ENCODE results near the gene SYT1.
"Not testable (repeated sequence)": the region's sequence is repeated elsewhere in the genome, so short reads cannot be mapped to it uniquely, and the experiment has no call there.

Gene SYT1

GRCh38 chr12:79000501-79000900 lies 135.9 kb downstream of the SYT1 start:
- H3K4me3 ChIP-seq (ENCODE audit: low read length) = no peak overlapping the region
- H3K27me3 ChIP-seq (ENCODE audit: control insufficient read depth, insufficient read depth, low read length) = no peaks in the 10 kb centered on the region
- no peak overlapping the region for H3K9ac ChIP-seq (ENCODE audit: low read length)
- no peaks in the 10 kb centered on the region for H3K36me3 ChIP-seq (ENCODE audit: control insufficient read depth, insufficient read depth, low read length)
- H3K4me1 ChIP-seq (ENCODE audit: control insufficient read depth, insufficient read depth, low read length) = no peaks in the 10 kb centered on the region
- H3K9me3 ChIP-seq (ENCODE audit: control insufficient read depth, low read length) = no peaks in the 10 kb centered on the region

- H3K9ac ChIP-seq (ENCODE audit: low read length) = no peak overlapping the region
- H3K9me3 ChIP-seq (ENCODE audit: control insufficient read depth, low read length) = no peaks in the 10 kb centered on the region
- no peaks in the 10 kb centered on the region for H3K27me3 ChIP-seq (ENCODE audit: control insufficient read depth, insufficient read depth, low read length)
- H3K4me1 ChIP-seq (ENCODE audit: control insufficient read depth, insufficient read depth, low read length) = no peaks in the 10 kb centered on the region
- H3K36me3 ChIP-seq (ENCODE audit: control insufficient read depth, insufficient read depth, low read length) = no peaks in the 10 kb centered on the region
- H3K4me3 ChIP-seq (ENCODE audit: low read length) = no peak overlapping the region
Measured at GRCh38 chr12:79001404-79001803, 136.8 kb downstream of the SYT1 start.

GRCh38 chr12:79006306-79006705 lies 141.7 kb downstream of the SYT1 start:
- H3K9me3 ChIP-seq (ENCODE audit: control insufficient read depth, low read length) = no peaks in the 10 kb centered on the region
- no peaks in the 10 kb centered on the region for H3K4me1 ChIP-seq (ENCODE audit: control insufficient read depth, insufficient read depth, low read length)
- no peaks in the 10 kb centered on the region for H3K36me3 ChIP-seq (ENCODE audit: control insufficient read depth, insufficient read depth, low read length)
- no peak overlapping the region for H3K4me3 ChIP-seq (ENCODE audit: low read length)
- no peaks in the 10 kb centered on the region for H3K27me3 ChIP-seq (ENCODE audit: control insufficient read depth, insufficient read depth, low read length)
- no peak overlapping the region for H3K9ac ChIP-seq (ENCODE audit: low read length)

- Histone ChIP-seq H3K9ac (ENCODE audit: low read length) (no peak overlapping the region), H3K36me3 (ENCODE audit: control insufficient read depth, insufficient read depth, low read length) (no peaks in the 10 kb centered on the region), H3K27me3 (ENCODE audit: control insufficient read depth, insufficient read depth, low read length) (no peaks in the 10 kb centered on the region), H3K9me3 (ENCODE audit: control insufficient read depth, low read length) (no peaks in the 10 kb centered on the region), H3K4me1 (ENCODE audit: control insufficient read depth, insufficient read depth, low read length) (no peaks in the 10 kb centered on the region), H3K4me3 (ENCODE audit: low read length) (no peak overlapping the region)
Measured at GRCh38 chr12:79008591-79008990, 144.0 kb downstream of the SYT1 start.

GRCh38 chr12:79012636-79013035 lies 148.1 kb downstream of the SYT1 start:
- no peaks in the 10 kb centered on the region for H3K27me3 ChIP-seq (ENCODE audit: control insufficient read depth, insufficient read depth, low read length)
- no peaks in the 10 kb centered on the region for H3K9me3 ChIP-seq (ENCODE audit: control insufficient read depth, low read length)
- no peaks in the 10 kb centered on the region for H3K4me1 ChIP-seq (ENCODE audit: control insufficient read depth, insufficient read depth, low read length)
- H3K4me3 ChIP-seq (ENCODE audit: low read length) = no peak overlapping the region
- no peak overlapping the region for H3K9ac ChIP-seq (ENCODE audit: low read length)
- H3K36me3 ChIP-seq (ENCODE audit: control insufficient read depth, insufficient read depth, low read length) = no peaks in the 10 kb centered on the region

GRCh38 chr12:79016181-79016580 lies 151.6 kb downstream of the SYT1 start:
- Histone ChIP-seq H3K36me3 (ENCODE audit: control insufficient read depth, insufficient read depth, low read length) (no peaks in the 10 kb centered on the region), H3K4me3 (ENCODE audit: low read length) (no peak overlapping the region), H3K9ac (ENCODE audit: low read length) (no peak overlapping the region), H3K9me3 (ENCODE audit: control insufficient read depth, low read length) (no peaks in the 10 kb centered on the region), H3K4me1 (ENCODE audit: control insufficient read depth, insufficient read depth, low read length) (no peaks in the 10 kb centered on the region), H3K27me3 (ENCODE audit: control insufficient read depth, insufficient read depth, low read length) (no peaks in the 10 kb centered on the region)

GRCh38 chr12:79019672-79020071 lies 155.1 kb downstream of the SYT1 start:
- H3K27me3 ChIP-seq (ENCODE audit: control insufficient read depth, insufficient read depth, low read length) = no peaks in the 10 kb centered on the region
- no peak overlapping the region for H3K4me3 ChIP-seq (ENCODE audit: low read length)
- no peak overlapping the region for H3K9ac ChIP-seq (ENCODE audit: low read length)
- H3K4me1 ChIP-seq (ENCODE audit: control insufficient read depth, insufficient read depth, low read length) = no peaks in the 10 kb centered on the region
- H3K9me3 ChIP-seq (ENCODE audit: control insufficient read depth, low read length) = no peaks in the 10 kb centered on the region
- no peaks in the 10 kb centered on the region for H3K36me3 ChIP-seq (ENCODE audit: control insufficient read depth, insufficient read depth, low read length)

- H3K27me3 ChIP-seq (ENCODE audit: control insufficient read depth, insufficient read depth, low read length) = no peaks in the 10 kb centered on the region
- H3K4me3 ChIP-seq (ENCODE audit: low read length) = no peak overlapping the region
- H3K36me3 ChIP-seq (ENCODE audit: control insufficient read depth, insufficient read depth, low read length) = no peaks in the 10 kb centered on the region
- no peak overlapping the region for H3K9ac ChIP-seq (ENCODE audit: low read length)
- no peaks in the 10 kb centered on the region for H3K9me3 ChIP-seq (ENCODE audit: control insufficient read depth, low read length)
- H3K4me1 ChIP-seq (ENCODE audit: control insufficient read depth, insufficient read depth, low read length) = no peaks in the 10 kb centered on the region
Measured at GRCh38 chr12:79020106-79020505, 155.5 kb downstream of the SYT1 start.

GRCh38 chr12:79021021-79021420 lies 156.4 kb downstream of the SYT1 start:
- no peak overlapping the region for H3K4me3 ChIP-seq (ENCODE audit: low read length)
- H3K4me1 ChIP-seq (ENCODE audit: control insufficient read depth, insufficient read depth, low read length) = no peaks in the 10 kb centered on the region
- H3K27me3 ChIP-seq (ENCODE audit: control insufficient read depth, insufficient read depth, low read length) = no peaks in the 10 kb centered on the region
- no peaks in the 10 kb centered on the region for H3K9me3 ChIP-seq (ENCODE audit: control insufficient read depth, low read length)
- no peak overlapping the region for H3K9ac ChIP-seq (ENCODE audit: low read length)
- H3K36me3 ChIP-seq (ENCODE audit: control insufficient read depth, insufficient read depth, low read length) = no peaks in the 10 kb centered on the region

- no peaks in the 10 kb centered on the region for H3K9me3 ChIP-seq (ENCODE audit: control insufficient read depth, low read length)
- H3K27me3 ChIP-seq (ENCODE audit: control insufficient read depth, insufficient read depth, low read length) = no peaks in the 10 kb centered on the region
- no peaks in the 10 kb centered on the region for H3K36me3 ChIP-seq (ENCODE audit: control insufficient read depth, insufficient read depth, low read length)
- no peaks in the 10 kb centered on the region for H3K4me1 ChIP-seq (ENCODE audit: control insufficient read depth, insufficient read depth, low read length)
- no peak overlapping the region for H3K4me3 ChIP-seq (ENCODE audit: low read length)
- no peak overlapping the region for H3K9ac ChIP-seq (ENCODE audit: low read length)
Measured at GRCh38 chr12:79023261-79023660, 158.7 kb downstream of the SYT1 start.

- Histone ChIP-seq H3K4me1 (ENCODE audit: control insufficient read depth, insufficient read depth, low read length) (no peaks in the 10 kb centered on the region), H3K9ac (ENCODE audit: low read length) (no peak overlapping the region), H3K27me3 (ENCODE audit: control insufficient read depth, insufficient read depth, low read length) (no peaks in the 10 kb centered on the region), H3K9me3 (ENCODE audit: control insufficient read depth, low read length) (no peaks in the 10 kb centered on the region), H3K36me3 (ENCODE audit: control insufficient read depth, insufficient read depth, low read length) (no peaks in the 10 kb centered on the region), H3K4me3 (ENCODE audit: low read length) (no peak overlapping the region)
Measured at GRCh38 chr12:79023784-79024183, 159.2 kb downstream of the SYT1 start.

- Histone ChIP-seq H3K9me3 (ENCODE audit: control insufficient read depth, low read length) (no peaks in the 10 kb centered on the region), H3K36me3 (ENCODE audit: control insufficient read depth, insufficient read depth, low read length) (no peaks in the 10 kb centered on the region), H3K27me3 (ENCODE audit: control insufficient read depth, insufficient read depth, low read length) (no peaks in the 10 kb centered on the region), H3K4me3 (ENCODE audit: low read length) (no peak overlapping the region), H3K4me1 (ENCODE audit: control insufficient read depth, insufficient read depth, low read length) (no peaks in the 10 kb centered on the region), H3K9ac (ENCODE audit: low read length) (no peak overlapping the region)
Measured at GRCh38 chr12:79033788-79034187, 169.2 kb downstream of the SYT1 start.

- not testable (repeated sequence) for H3K9me3 ChIP-seq (ENCODE audit: control insufficient read depth, low read length); H3K4me1 ChIP-seq (ENCODE audit: control insufficient read depth, insufficient read depth, low read length); H3K9ac ChIP-seq (ENCODE audit: low read length); H3K36me3 ChIP-seq (ENCODE audit: control insufficient read depth, insufficient read depth, low read length); H3K27me3 ChIP-seq (ENCODE audit: control insufficient read depth, insufficient read depth, low read length); H3K4me3 ChIP-seq (ENCODE audit: low read length)
Measured at GRCh38 chr12:79044748-79045147, 180.2 kb downstream of the SYT1 start.
